CD4-positive, alpha-beta memory T cell (primary cell): ENCODE measurements around the gene TP53TG3B. TPM values are rescaled to one million over a fixed set of nuclear protein-coding genes. Genes with fewer than 3 reads are reported as not detected.

ENCODE experiments used
- polyA plus RNA-seq, 2 donors: library from polyadenylated mRNA; unstranded; fragments of 300-500 nt; fragmentation: Illumina TruSeq; gene quantifications; one replicate each; pipeline ENCODE4 v1.2.3, GENCODE V29; 2021
- total RNA-seq, 2 experiments: library from RNA; stranded (reverse); gene quantifications; one replicate each; pipeline ENCODE4 v1.2.3, GENCODE V29; 2021

TP53TG3B gene
- total and polyA plus RNA-seq, 4 experiments from 2014 or later, result not detected

Other genes with a start within 250 kb of the TP53TG3B start
- not detected for gene TP53TG3C, start 166.6 kb upstream of the TP53TG3B start, total RNA-seq
- not detected for gene TP53TG3C, start 166.6 kb upstream of the TP53TG3B start, polyA plus RNA-seq
- gene TP53TG3E, start 56.5 kb upstream of the TP53TG3B start, total RNA-seq, result not detected
- gene TP53TG3E, start 56.5 kb upstream of the TP53TG3B start, polyA plus RNA-seq, result not detected
- not detected for gene TP53TG3F, start 98.8 kb downstream of the TP53TG3B start, total RNA-seq
- not detected for gene TP53TG3F, start 98.8 kb downstream of the TP53TG3B start, polyA plus RNA-seq